ENCODE data around the gene PCSK6. TPM values are rescaled to one million over a fixed set of nuclear protein-coding genes. Genes with fewer than 3 reads are reported as not detected.

PCSK6 gene
- total RNA-seq, 4 donors from 2014 or later = 12.8 to 23.2 (median 18.4) TPM

DNA sequence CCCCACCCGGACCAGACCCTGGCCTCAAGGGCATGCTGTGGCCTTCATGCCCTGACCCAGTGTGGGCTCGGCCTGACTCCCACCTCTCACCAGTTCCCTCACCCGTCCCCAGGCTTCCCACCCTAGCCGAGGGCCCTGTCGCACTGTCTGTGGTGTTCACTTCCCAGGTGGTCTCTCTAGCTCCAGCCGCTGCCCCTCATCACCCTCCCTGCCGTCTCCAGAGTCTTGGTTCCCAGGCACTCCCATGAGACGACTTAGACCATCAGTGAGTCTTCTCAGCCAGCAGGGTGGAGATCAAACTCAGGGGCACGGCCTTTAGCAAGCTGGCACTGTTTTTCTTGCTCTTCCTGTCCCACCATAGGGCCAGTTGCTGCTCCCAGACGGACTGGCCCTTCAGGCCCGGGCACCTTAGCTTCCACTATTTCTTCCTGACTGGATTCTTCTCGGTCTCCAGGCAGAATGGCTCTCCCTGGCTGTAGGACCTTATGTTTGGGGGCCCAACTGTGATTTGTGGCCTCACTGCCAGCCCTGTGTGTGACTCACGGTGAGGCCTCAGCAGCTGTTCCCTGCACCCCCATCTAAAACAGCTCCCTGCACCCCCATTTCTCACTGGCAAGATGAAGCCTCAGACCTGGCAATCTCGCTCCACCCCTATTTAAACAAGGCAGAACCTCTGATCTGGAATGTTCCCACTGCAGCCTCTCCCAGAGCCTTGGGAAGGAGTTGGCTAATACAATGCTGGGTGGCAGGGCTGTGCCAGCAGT lies 9.4 kb upstream of the PCSK6 start:
- no peaks in the 10 kb centered on the region for H3K36me3 ChIP-seq
- 69 to 70% methylated on average over 3 to 12 of the region's 14 CpGs for WGBS, 2 donors (ENCODE audit: low coverage in 1 of 2)
- no peak overlapping the region for H3K27ac ChIP-seq
- no peak for TF ChIP-seq EP300 (IDR thresholded peaks at IDR 0.05)
- TF ChIP-seq POLR2AphosphoS5 (IDR thresholded peaks at IDR 0.05) = no peak
- TF ChIP-seq, protein P1, sequence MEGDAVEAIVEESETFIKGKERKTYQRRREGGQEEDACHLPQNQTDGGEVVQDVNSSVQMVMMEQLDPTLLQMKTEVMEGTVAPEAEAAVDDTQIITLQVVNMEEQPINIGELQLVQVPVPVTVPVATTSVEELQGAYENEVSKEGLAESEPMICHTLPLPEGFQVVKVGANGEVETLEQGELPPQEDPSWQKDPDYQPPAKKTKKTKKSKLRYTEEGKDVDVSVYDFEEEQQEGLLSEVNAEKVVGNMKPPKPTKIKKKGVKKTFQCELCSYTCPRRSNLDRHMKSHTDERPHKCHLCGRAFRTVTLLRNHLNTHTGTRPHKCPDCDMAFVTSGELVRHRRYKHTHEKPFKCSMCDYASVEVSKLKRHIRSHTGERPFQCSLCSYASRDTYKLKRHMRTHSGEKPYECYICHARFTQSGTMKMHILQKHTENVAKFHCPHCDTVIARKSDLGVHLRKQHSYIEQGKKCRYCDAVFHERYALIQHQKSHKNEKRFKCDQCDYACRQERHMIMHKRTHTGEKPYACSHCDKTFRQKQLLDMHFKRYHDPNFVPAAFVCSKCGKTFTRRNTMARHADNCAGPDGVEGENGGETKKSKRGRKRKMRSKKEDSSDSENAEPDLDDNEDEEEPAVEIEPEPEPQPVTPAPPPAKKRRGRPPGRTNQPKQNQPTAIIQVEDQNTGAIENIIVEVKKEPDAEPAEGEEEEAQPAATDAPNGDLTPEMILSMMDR (IDR thresholded peaks at IDR 0.05) = no peak
- TF ChIP-seq POLR2A (IDR thresholded peaks at IDR 0.05) = no peak
- no peaks in the 10 kb centered on the region for H3K9me3 ChIP-seq
- H3K4me1 ChIP-seq = peaks cover 0 to 37% (median 8%) of the 10 kb centered on the region in 3 donors
- H3K27me3 ChIP-seq = peaks cover 57% of the 10 kb centered on the region
- no peak for ATAC-seq
- no peak overlapping the region for H3K4me3 ChIP-seq

DNA sequence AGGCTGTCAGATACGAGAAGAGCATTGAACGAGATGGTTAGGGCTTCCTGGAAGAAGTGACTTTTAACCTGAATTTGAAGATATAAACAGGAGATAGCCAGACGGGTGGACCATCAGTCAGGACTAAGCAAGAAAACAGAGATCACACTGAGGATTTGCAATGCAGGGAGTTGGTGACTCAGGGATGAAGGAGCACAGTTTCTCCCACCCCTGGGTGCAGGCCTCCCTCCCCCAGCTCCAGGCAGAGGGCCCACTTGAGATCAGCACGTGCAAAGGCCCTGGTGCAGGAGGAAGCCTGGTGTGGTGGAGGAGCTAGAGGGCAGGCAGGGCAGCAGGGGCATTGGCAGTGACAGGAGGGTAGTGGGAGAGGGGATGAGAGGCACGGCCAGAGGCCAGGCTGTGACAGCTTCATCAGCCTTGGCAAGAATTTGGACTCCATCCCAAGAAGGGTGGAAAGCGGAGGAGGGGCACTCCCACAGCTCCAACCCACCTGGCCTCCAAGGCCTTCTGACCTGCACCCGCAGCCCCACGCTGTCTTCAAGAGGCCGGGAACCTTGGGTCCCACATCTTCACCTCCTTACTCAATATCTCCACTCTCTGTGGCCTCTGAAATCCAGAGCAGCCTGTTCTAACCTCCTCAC lies 8.7 kb upstream of the PCSK6 start:
- Histone ChIP-seq H3K36me3 (no peaks in the 10 kb centered on the region), H3K27me3 (peaks cover 57% of the 10 kb centered on the region), H3K4me1 (peaks cover 0 to 37% (median 8%) of the 10 kb centered on the region in 3 donors), H3K9me3 (no peaks in the 10 kb centered on the region), H3K27ac (no peak overlapping the region), H3K4me3 (no peak overlapping the region)
- WGBS, 2 donors (ENCODE audit: low coverage in 1 of 2) = 63 to 90% methylated on average over 4 to 7 of the region's 9 CpGs
- no peak for ATAC-seq
- no peak for TF ChIP-seq POLR2A (IDR thresholded peaks at IDR 0.05)
- no peak for TF ChIP-seq POLR2AphosphoS5 (IDR thresholded peaks at IDR 0.05)
- TF ChIP-seq, protein P1 (IDR thresholded peaks at IDR 0.05) = no peak
- no peak for TF ChIP-seq EP300 (IDR thresholded peaks at IDR 0.05)

DNA sequence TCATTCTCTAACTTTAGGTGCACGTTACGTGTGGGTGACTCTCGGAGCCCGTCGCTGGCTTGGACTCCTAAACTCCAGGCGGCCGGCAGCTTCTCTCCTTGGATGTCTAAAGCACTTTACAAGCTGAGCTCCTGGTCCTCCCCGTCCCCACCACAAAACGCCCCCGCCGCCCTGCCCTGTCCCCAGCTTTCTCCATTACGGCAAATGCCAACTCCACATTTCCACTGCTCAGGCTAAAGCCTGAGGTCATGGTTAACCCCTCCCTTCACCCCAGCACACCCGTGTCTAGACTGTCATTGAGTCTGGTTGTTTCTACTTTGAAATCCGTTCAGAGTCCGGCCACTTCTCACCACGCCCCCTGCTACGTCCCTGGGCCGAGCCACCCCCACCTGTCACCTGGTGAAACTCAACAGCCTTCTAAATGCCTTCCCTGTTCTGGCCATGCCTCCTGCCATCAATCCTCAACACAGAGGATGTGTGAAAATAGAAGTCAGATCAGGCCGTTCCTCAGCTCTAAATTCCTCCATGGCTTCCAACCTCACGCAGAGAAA lies 8.1 kb upstream of the PCSK6 start:
- no peaks in the 10 kb centered on the region for H3K9me3 ChIP-seq
- H3K4me1 ChIP-seq = peaks cover 0 to 37% (median 8%) of the 10 kb centered on the region in 3 donors
- WGBS, 2 donors (ENCODE audit: low coverage in 1 of 2) = 57 to 75% methylated on average over 1 to 10 of the region's 20 CpGs
- H3K4me3 ChIP-seq = no peak overlapping the region
- no peak for ATAC-seq
- H3K36me3 ChIP-seq = no peaks in the 10 kb centered on the region
- TF ChIP-seq POLR2AphosphoS5 (IDR thresholded peaks at IDR 0.05) (no peak), EP300 (IDR thresholded peaks at IDR 0.05) (no peak), POLR2A (IDR thresholded peaks at IDR 0.05) (no peak)
- TF ChIP-seq, protein P1 (IDR thresholded peaks at IDR 0.05) = no peak
- peaks cover 51% of the 10 kb centered on the region for H3K27me3 ChIP-seq
- H3K27ac ChIP-seq = no peak overlapping the region

DNA sequence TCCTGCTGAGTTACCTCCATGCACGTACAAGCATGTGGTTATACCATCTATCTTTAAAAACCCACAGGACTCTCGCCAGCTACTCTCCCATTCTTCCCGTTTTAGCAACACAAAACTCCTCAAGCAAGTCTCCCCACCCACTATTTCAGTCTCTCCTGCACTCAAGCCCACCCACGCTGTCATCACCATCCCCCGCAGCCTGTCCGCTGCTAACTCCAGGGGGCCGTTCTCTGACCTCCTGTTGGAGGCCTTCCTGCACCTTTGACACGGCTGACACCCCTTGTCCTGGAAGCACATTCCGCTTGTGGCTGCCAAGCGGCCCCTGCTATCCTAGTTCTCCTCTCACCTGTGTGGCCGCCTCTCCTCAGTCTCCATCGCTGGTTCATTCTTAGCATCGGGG lies 7.5 kb upstream of the PCSK6 start:
- no peaks in the 10 kb centered on the region for H3K9me3 ChIP-seq
- H3K36me3 ChIP-seq = no peaks in the 10 kb centered on the region
- peaks cover 49% of the 10 kb centered on the region for H3K27me3 ChIP-seq
- TF ChIP-seq, protein P1 (IDR thresholded peaks at IDR 0.05) = no peak
- no peak for TF ChIP-seq EP300 (IDR thresholded peaks at IDR 0.05)
- TF ChIP-seq POLR2AphosphoS5 (IDR thresholded peaks at IDR 0.05) = no peak
- no peak for TF ChIP-seq POLR2A (IDR thresholded peaks at IDR 0.05)
- no peak overlapping the region for H3K4me3 ChIP-seq
- H3K27ac ChIP-seq = no peak overlapping the region
- peaks cover 0 to 35% (median 8%) of the 10 kb centered on the region in 3 donors for H3K4me1 ChIP-seq
- WGBS, 2 donors (ENCODE audit: low coverage in 1 of 2) = 80 to 82% methylated on average over 7 to 13 of the region's 13 CpGs
- no peak for ATAC-seq

All from gastroesophageal sphincter (tissue), 4 donors.